H1 (cell line): ENCODE measurements around the gene SHC3. TPM values are rescaled to one million over a fixed set of nuclear protein-coding genes. Genes with fewer than 3 reads are reported as not detected.

Experiments used
- CTCF ChIA-PET: fragments of 300-600 bp; sonication (Branson Sonifier 250); formaldehyde crosslinking; loops from one replicate; lab custom pipeline; 2021; ENCODE audit not compliant: partially characterized antibody; lab: Charles Lee
- POLR2A ChIA-PET: fragments of 300-600 bp; sonication (Branson Sonifier 250); formaldehyde crosslinking; loops from one replicate; lab custom pipeline; 2021; ENCODE audit warnings: inconsistent platforms; ENCODE audit not compliant: partially characterized antibody; lab: Charles Lee
- DNase-seq, 2 experiments: peaks; one replicate each; pipeline versions ENCODE4 v3.0.0 to v3.0.0-alpha.2; 2010 to 2022; ENCODE audit warnings: low spot score in 2 of 2, low read depth in 1 of 2, mixed read lengths in 1 of 2
- FAIRE-seq: peaks from 2 replicates; lab custom pipeline; 2011; peaks lifted over from hg19 to GRCh38; lab: Jason Lieb, UNC
- H2AFZ ChIP-seq: 2 replicates; pipeline ENCODE4 v1.8.1; 2012; ENCODE audit warnings: low read length, inconsistent platforms
- H2AK5ac ChIP-seq: 2 replicates; pipeline ENCODE4 v1.6.1; 2013; ENCODE audit warnings: low read depth, low read length
- H2BK120ac ChIP-seq: replicated peaks from 2 replicates; pipeline ENCODE3; 2013; ENCODE audit warnings: low read depth, low read length, inconsistent platforms
- H2BK12ac ChIP-seq: 2 replicates; pipeline ENCODE4 v1.6.1; 2013; ENCODE audit warnings: low read depth, low read length
- H2BK15ac ChIP-seq: 2 replicates; pipeline ENCODE4 v1.6.1; 2013; ENCODE audit warnings: low read length
- H2BK20ac ChIP-seq: 2 replicates; pipeline ENCODE4 v1.6.1; 2013; ENCODE audit warnings: low read length
- H2BK5ac ChIP-seq: 2 replicates; pipeline ENCODE4 v1.6.1; 2013; ENCODE audit warnings: low read depth, low read length
- H3K14ac ChIP-seq: 2 replicates; pipeline ENCODE4 v1.6.1; 2013; ENCODE audit warnings: inconsistent platforms; ENCODE audit not compliant: insufficient read length
- H3K18ac ChIP-seq: 2 replicates; pipeline ENCODE4 v1.6.1; 2013; ENCODE audit warnings: low read length; ENCODE audit errors: extremely low read depth
- H3K23ac ChIP-seq: 2 replicates; pipeline ENCODE4 v1.6.1; 2013; ENCODE audit warnings: inconsistent platforms; ENCODE audit not compliant: insufficient read length
- H3K23me2 ChIP-seq: 2 replicates; pipeline ENCODE4 v1.6.1; 2013; ENCODE audit warnings: low read depth, low read length
- H3K27ac ChIP-seq: 2 replicates; pipeline ENCODE4 v1.6.1; 2011; ENCODE audit warnings: low read depth, low read length, inconsistent platforms
- H3K27me3 ChIP-seq, 4 experiments: replicated peaks in 1 of 4; 1 replicate in 1 of 4; 2 replicates in 3 of 4; pipeline versions ENCODE4 v1.6.1 to v1.8.1; 2011 to 2013; ENCODE audit warnings: low read length in 3 of 4, mild to moderate bottlenecking in 3 of 4, inconsistent platforms in 2 of 4, mixed read lengths in 2 of 4, moderate library complexity in 1 of 4; ENCODE audit not compliant: control insufficient read depth in 3 of 4, insufficient read depth in 3 of 4; ENCODE audit errors: extremely low read depth in 1 of 4
- H3K36me3 ChIP-seq, 4 experiments: 2 replicates each; pipeline versions ENCODE4 v1.6.1 to v1.8.1; 2011 to 2013; ENCODE audit warnings: mild to moderate bottlenecking in 4 of 4, low read length in 3 of 4, moderate library complexity in 2 of 4, control low read depth in 1 of 4, inconsistent platforms in 1 of 4; ENCODE audit not compliant: insufficient read depth in 4 of 4, control insufficient read depth in 2 of 4
- H3K4ac ChIP-seq: replicated peaks from 2 replicates; pipeline ENCODE3; 2013; ENCODE audit warnings: low read length, low read depth, mixed read lengths, inconsistent platforms; ENCODE audit not compliant: insufficient read length
- H3K4me1 ChIP-seq, 4 experiments: replicated peaks in 1 of 4; 1 replicate in 1 of 4; 2 replicates in 3 of 4; pipeline versions ENCODE4 v1.6.1 to v1.8.1; 2011 to 2013; ENCODE audit warnings: low read length in 3 of 4, inconsistent platforms in 2 of 4, mixed read lengths in 1 of 4; ENCODE audit not compliant: insufficient read depth in 4 of 4, control insufficient read depth in 3 of 4
- H3K4me2 ChIP-seq, 2 experiments: 2 replicates each; pipeline versions ENCODE4 v1.6.1 to v1.8.1; 2011 to 2013; ENCODE audit warnings: low read depth in 2 of 2, low read length in 2 of 2, control low read depth in 1 of 2, inconsistent platforms in 1 of 2, mild to moderate bottlenecking in 1 of 2; ENCODE audit not compliant: insufficient read depth in 1 of 2
- H3K4me3 ChIP-seq, 4 experiments: fragments of 200-600, 300-600 bp in 1 of 4; sonication (generic), shearing (Covaris generic), sonication (Bioruptor Twin) in 1 of 4; 2 replicates each; pipeline versions ENCODE4 v1.5.1 to v1.8.1; 2011 to 2016; ENCODE audit warnings: low read length in 4 of 4, low read depth in 3 of 4, control low read depth in 2 of 4, inconsistent platforms in 2 of 4, mild to moderate bottlenecking in 2 of 4, mixed read lengths in 1 of 4, moderate library complexity in 1 of 4; ENCODE audit not compliant: insufficient read depth in 2 of 4; ENCODE audit errors: extremely low read depth in 1 of 4
- H3K56ac ChIP-seq: replicated peaks from 2 replicates; pipeline ENCODE3; 2013; ENCODE audit warnings: low read depth, mild to moderate bottlenecking, mixed read lengths, low read length, inconsistent platforms; ENCODE audit not compliant: insufficient read length
- H3K79me1 ChIP-seq: 2 replicates; pipeline ENCODE4 v1.6.1; 2013; ENCODE audit warnings: low read depth, low read length, control low read depth
- H3K79me2 ChIP-seq, 2 experiments: 2 replicates each; pipeline versions ENCODE4 v1.6.1 to v1.8.1; 2012 to 2013; ENCODE audit warnings: low read length in 2 of 2, mild to moderate bottlenecking in 2 of 2, inconsistent platforms in 1 of 2; ENCODE audit not compliant: insufficient read depth in 2 of 2, control insufficient read depth in 1 of 2
- H3K9ac ChIP-seq, 4 experiments: replicated peaks in 1 of 4; 1 replicate in 1 of 4; 2 replicates in 3 of 4; pipeline versions ENCODE4 v1.6.1 to v1.8.1; 2011 to 2013; ENCODE audit warnings: low read depth in 3 of 4, low read length in 3 of 4, control low read depth in 2 of 4, mild to moderate bottlenecking in 2 of 4, moderate library complexity in 2 of 4, inconsistent platforms in 1 of 4; ENCODE audit errors: extremely low read depth in 1 of 4
- H3K9me3 ChIP-seq, 2 experiments: 2 replicates each; pipeline versions ENCODE4 v1.6.1 to v1.8.1; 2012 to 2013; ENCODE audit warnings: mild to moderate bottlenecking in 2 of 2, moderate library complexity in 2 of 2, control low read depth in 1 of 2, inconsistent platforms in 1 of 2, low read depth in 1 of 2, low read length in 1 of 2, mixed read lengths in 1 of 2; ENCODE audit not compliant: insufficient read depth in 2 of 2
- H4K20me1 ChIP-seq, 2 experiments: replicated peaks in 1 of 2; 2 replicates each; pipeline versions ENCODE3 to v1.8.1; 2011 to 2013; ENCODE audit warnings: inconsistent platforms in 2 of 2, low read length in 2 of 2, mild to moderate bottlenecking in 1 of 2; ENCODE audit not compliant: insufficient read depth in 2 of 2, control insufficient read depth in 1 of 2
- H4K5ac ChIP-seq: 2 replicates; pipeline ENCODE4 v1.6.1; 2013; ENCODE audit warnings: low read length, low read depth, mixed read lengths, inconsistent platforms; ENCODE audit not compliant: insufficient read length
- H4K8ac ChIP-seq: 2 replicates; pipeline ENCODE4 v1.8.0; 2013; ENCODE audit warnings: mild to moderate bottlenecking, moderate library complexity, low read length, inconsistent platforms; ENCODE audit not compliant: insufficient read depth; ENCODE audit errors: extremely low read depth
- H4K91ac ChIP-seq: replicated peaks from 2 replicates; pipeline ENCODE3; 2013; ENCODE audit warnings: low read length, mixed read lengths, inconsistent platforms; ENCODE audit not compliant: insufficient read length
- KDM5A ChIP-seq: fragments of 200-600 bp; IDR thresholded peaks from 2 replicates; pipeline ENCODE4 v1.7.1; 2012; ENCODE audit warnings: mild to moderate bottlenecking, low read length, inconsistent platforms, mixed read lengths
- NRF1 ChIP-seq: IDR thresholded peaks from 2 replicates; pipeline ENCODE4 v1.6.1; 2011; ENCODE audit warnings: mild to moderate bottlenecking, low read depth, low read length, improper control_type of control experiment
- WGBS, 2 experiments: shearing (Covaris generic) in 1 of 2; methylation state at CpG; one replicate each; pipeline versions ENCODE4 v1.1.6 to v1.1.7; 2013 to 2015; ENCODE audit warnings: low lambda C conversion rate in 2 of 2, mixed read lengths in 2 of 2, inconsistent platforms in 1 of 2, low coverage in 1 of 2, missing lambda C conversion rate in 1 of 2; ENCODE audit not compliant: insufficient replicate concordance in 2 of 2, insufficient coverage in 1 of 2, insufficient read length in 1 of 2; ENCODE audit errors: extremely low coverage in 1 of 2, missing lambda C conversion rate in 1 of 2; 5-methylcytosine and 5-hydroxymethylcytosine counted together
- polyA plus RNA-seq, 7 experiments: library from polyadenylated mRNA; depleted of rRNA in 3 of 7; stranded (reverse) in 5 of 7; unstranded in 2 of 7; fragments of >200 nt in 5 of 7; fragments of 200-250 nt in 2 of 7; gene quantifications; 1 replicate in 5 of 7; 2 replicates in 1 of 7; 4 replicates in 1 of 7; pipeline versions ENCODE4 v1.2.1 to v1.2.3, GENCODE V29; 2011 to 2013; ENCODE audit warnings: missing spikeins in 2 of 7, mixed read lengths in 2 of 7
- total RNA-seq: library from RNA; stranded (reverse); fragmentation: NEBNext Ultra II Directional; extraction: Animal tissue kit (Norgen Biotek cat#: 25700); gene quantifications from 2 replicates; pipeline ENCODE4 v1.2.1, GENCODE V29; 2021
- TF ChIP-seq, protein P1 (sequence below): IDR thresholded peaks from 2 replicates; pipeline ENCODE4 v1.6.1; 2012; ENCODE audit warnings: inconsistent platforms

SHC3 gene
- total and polyA plus RNA-seq, 2 of the 8 experiments (the other 6 are each of a cell fraction or from before 2014, with no cell fraction given): 1.4 to 7.1 TPM

DNA sequence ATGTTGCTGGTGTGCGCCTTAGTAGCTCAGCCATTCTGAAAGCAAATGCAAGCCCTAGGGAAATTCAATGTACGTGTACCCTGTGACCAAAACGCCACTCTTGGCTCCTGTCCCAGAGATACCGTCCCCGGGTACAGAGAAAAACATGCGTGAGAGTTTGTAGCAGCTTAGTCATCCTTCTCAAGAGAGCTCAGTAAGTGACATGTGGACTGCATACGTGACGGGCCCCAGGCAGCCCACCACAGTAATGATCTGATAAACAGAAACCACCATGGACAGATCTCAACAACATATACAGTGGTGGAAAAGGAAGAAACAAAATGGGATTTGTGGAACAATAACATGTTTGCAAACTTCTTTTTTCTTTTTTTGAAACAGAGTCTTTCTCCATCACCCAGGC is 142.2 kb downstream of the SHC3 start:
- Histone ChIP-seq H3K4me1 (no peaks in the 10 kb centered on the region), H3K4me2 (no peak overlapping the region), H2BK12ac (no peak overlapping the region), H4K5ac (no peak overlapping the region), H3K79me2 (no peaks in the 10 kb centered on the region), H2BK5ac (no peak overlapping the region), H3K23me2 (peaks cover 7% of the 10 kb centered on the region; the same call in 1 of the 2 replicates), H3K14ac (no peak overlapping the region), H3K79me1 (no peaks in the 10 kb centered on the region), H4K8ac (no peak overlapping the region), H2BK120ac (no peak overlapping the region), H3K56ac (no peak overlapping the region), H2BK20ac (no peak overlapping the region), H3K9me3 (no peaks in the 10 kb centered on the region), H4K91ac (no peak overlapping the region), H3K18ac (no peak overlapping the region), H3K27ac (no peak overlapping the region), H2AK5ac (no peak overlapping the region), H2AFZ (no peak overlapping the region), H3K27me3 (no peaks in the 10 kb centered on the region), H3K23ac (no peak overlapping the region), H3K4ac (no peak overlapping the region), H2BK15ac (no peak overlapping the region), H3K36me3 (no peaks in the 10 kb centered on the region; a peak in 1 of 8 replicates), H3K9ac (no peak overlapping the region), H4K20me1 (peaks cover 0 to 8% of the 10 kb centered on the region in 2 experiments), H3K4me3 (no peak overlapping the region)
- no peak for DNase-seq
- ChIA-PET CTCF (no interaction called here), POLR2A (no interaction called here)
- 90% methylated on average over 8 of the region's 8 CpGs; no CpG with 5 or more reads in 1 of the 2 experiments for WGBS, 2 experiments
- FAIRE-seq: no peak
- TF ChIP-seq NRF1 (no peak), KDM5A (no peak)
- TF ChIP-seq, protein P1, sequence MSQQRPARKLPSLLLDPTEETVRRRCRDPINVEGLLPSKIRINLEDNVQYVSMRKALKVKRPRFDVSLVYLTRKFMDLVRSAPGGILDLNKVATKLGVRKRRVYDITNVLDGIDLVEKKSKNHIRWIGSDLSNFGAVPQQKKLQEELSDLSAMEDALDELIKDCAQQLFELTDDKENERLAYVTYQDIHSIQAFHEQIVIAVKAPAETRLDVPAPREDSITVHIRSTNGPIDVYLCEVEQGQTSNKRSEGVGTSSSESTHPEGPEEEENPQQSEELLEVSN: no peak
